Prostate gland (tissue), 2 donors: ENCODE measurements around the gene MALRD1.

Source experiments
- CTCF ChIP-seq, 4 experiments: fragments of 200-600 bp in 2 of 4; fragments of 450-650 bp in 2 of 4; sonication (generic) in 2 of 4; IDR thresholded peaks; 1 replicate in 3 of 4; 2 replicates in 1 of 4; pipeline ENCODE4 v1.5.1; 2016 to 2019; ENCODE audit warnings: antibody characterized with exemption in 4 of 4, mild to moderate bottlenecking in 2 of 4, moderate library complexity in 2 of 4
- POLR2A ChIP-seq: fragments of 450-650 bp; IDR thresholded peaks from one replicate; pipeline ENCODE4 v1.6.1; 2016; ENCODE audit warnings: antibody characterized with exemption, mild to moderate bottlenecking

- TF ChIP-seq CTCF (IDR thresholded peaks at IDR 0.05) (no peak), POLR2A (no peak)
These were observed 405.4 kb downstream of the MALRD1 start for GRCh38 chr10:19453967-19454366.
